Loucy (cell line): ENCODE results near the gene MAN1C1.

Experiments used
- CTCF ChIP-seq: fragments of 200-600 bp; sonication (generic); conservative IDR thresholded peaks from 2 replicates; pipeline ENCODE4 v1.5.1; 2014; ENCODE audit warnings: mild to moderate bottlenecking, antibody characterized with exemption, low read length
- EZH2phosphoT487 ChIP-seq: fragments of 200-600 bp; IDR thresholded peaks from 2 replicates; pipeline ENCODE4 v1.6.1; 2018; ENCODE audit warnings: antibody characterized with exemption, mild to moderate bottlenecking, moderate library complexity, borderline replicate concordance

- no peak for TF ChIP-seq CTCF
- TF ChIP-seq EZH2phosphoT487 = no peak
These were observed 106.8 kb downstream of the MAN1C1 start for GRCh38 chr1:25723250-25723880.
